ENCODE measurements around the gene FAM13A. TPM values are rescaled to one million over a fixed set of nuclear protein-coding genes. Genes with fewer than 3 reads are reported as not detected.

The FAM13A gene
- total and polyA plus RNA-seq, 2 of the 13 experiments (the other 11 are each of a cell fraction or from before 2014, with no cell fraction given): 1.2 to 36.2 TPM

DNA sequence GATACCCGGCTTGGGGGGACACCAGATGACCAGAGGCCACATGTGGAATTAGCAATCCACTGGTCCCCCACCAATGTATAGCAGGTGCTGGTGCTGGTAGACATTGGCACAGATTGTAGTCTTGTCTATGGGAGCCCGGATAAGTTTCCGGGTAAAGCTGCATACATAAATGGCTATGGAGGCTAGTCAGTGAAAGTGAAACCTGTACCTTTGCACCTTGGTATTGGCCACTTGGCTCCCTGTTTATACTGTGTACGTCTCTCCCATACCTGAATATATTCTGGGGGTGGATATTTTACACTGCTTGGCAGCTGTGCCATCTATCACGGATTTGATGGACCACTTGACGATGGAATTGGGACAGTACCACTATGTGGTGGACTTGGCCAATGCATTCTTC, 48.7 kb upstream of the FAM13A start (continued):
- TF ChIP-seq ZNF704 (CRISPR knock-in tag; IDR thresholded peaks at IDR 0.05; ENCODE audit: borderline replicate concordance) (no peak), TOPORS (CRISPR knock-in tag; IDR thresholded peaks at IDR 0.05) (no peak)

- ATAC-seq (no peak), FAIRE-seq (no peak), DNase-seq (ENCODE audit: low spot score) (no peak)
- ChIA-PET CTCF (ENCODE audit: low intra/inter-chr PET ratio, low total read pairs) (no interaction called here), POLR2A (no interaction called here)
- WGBS (ENCODE audit: low lambda C conversion rate): 59% methylated on average over 7 of the region's 11 CpGs
- TF ChIP-seq NFE2L1 (CRISPR knock-in tag; IDR thresholded peaks at IDR 0.05; ENCODE audit: borderline replicate concordance) (no peak), SP1 (IDR thresholded peaks at IDR 0.05) (no peak), SP1 (CRISPR knock-in tag; IDR thresholded peaks at IDR 0.05) (no peak), ZNF75D (CRISPR knock-in tag; IDR thresholded peaks at IDR 0.05; ENCODE audit: borderline replicate concordance) (no peak), MLX (CRISPR knock-in tag; IDR thresholded peaks at IDR 0.05) (no peak)
- TF ChIP-seq, protein P1, sequence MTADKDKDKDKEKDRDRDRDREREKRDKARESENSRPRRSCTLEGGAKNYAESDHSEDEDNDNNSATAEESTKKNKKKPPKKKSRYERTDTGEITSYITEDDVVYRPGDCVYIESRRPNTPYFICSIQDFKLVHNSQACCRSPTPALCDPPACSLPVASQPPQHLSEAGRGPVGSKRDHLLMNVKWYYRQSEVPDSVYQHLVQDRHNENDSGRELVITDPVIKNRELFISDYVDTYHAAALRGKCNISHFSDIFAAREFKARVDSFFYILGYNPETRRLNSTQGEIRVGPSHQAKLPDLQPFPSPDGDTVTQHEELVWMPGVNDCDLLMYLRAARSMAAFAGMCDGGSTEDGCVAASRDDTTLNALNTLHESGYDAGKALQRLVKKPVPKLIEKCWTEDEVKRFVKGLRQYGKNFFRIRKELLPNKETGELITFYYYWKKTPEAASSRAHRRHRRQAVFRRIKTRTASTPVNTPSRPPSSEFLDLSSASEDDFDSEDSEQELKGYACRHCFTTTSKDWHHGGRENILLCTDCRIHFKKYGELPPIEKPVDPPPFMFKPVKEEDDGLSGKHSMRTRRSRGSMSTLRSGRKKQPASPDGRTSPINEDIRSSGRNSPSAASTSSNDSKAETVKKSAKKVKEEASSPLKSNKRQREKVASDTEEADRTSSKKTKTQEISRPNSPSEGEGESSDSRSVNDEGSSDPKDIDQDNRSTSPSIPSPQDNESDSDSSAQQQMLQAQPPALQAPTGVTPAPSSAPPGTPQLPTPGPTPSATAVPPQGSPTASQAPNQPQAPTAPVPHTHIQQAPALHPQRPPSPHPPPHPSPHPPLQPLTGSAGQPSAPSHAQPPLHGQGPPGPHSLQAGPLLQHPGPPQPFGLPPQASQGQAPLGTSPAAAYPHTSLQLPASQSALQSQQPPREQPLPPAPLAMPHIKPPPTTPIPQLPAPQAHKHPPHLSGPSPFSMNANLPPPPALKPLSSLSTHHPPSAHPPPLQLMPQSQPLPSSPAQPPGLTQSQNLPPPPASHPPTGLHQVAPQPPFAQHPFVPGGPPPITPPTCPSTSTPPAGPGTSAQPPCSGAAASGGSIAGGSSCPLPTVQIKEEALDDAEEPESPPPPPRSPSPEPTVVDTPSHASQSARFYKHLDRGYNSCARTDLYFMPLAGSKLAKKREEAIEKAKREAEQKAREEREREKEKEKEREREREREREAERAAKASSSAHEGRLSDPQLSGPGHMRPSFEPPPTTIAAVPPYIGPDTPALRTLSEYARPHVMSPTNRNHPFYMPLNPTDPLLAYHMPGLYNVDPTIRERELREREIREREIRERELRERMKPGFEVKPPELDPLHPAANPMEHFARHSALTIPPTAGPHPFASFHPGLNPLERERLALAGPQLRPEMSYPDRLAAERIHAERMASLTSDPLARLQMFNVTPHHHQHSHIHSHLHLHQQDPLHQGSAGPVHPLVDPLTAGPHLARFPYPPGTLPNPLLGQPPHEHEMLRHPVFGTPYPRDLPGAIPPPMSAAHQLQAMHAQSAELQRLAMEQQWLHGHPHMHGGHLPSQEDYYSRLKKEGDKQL (CRISPR knock-in tag; IDR thresholded peaks at IDR 0.05; ENCODE audit: low read depth): no peak
- in situ Hi-C loops (cut with HindIII; ENCODE audit: extremely low pct_ligation_motif_present, low pct_unique_long_range_greater_than_20kb): no loop called here
- H3K27ac ChIP-seq (ENCODE audit: extremely low read length, insufficient read depth, low read length): no peak overlapping the region
- no TSS peak for BruUV-seq (replicated peaks)
- intact Hi-C loops (cut with micrococcal nuclease; ENCODE audit: unreplicated experiment): no loop called here
- H4K20me1 ChIP-seq (ENCODE audit: insufficient read depth, low read length): no peaks in the 10 kb centered on the region
- H3K4me1 ChIP-seq (ENCODE audit: insufficient read depth, low read length): no peaks in the 10 kb centered on the region
- H3K4me3 ChIP-seq (replicated peaks in 1 of 3; ENCODE audit: insufficient read depth in 1 of 3, low read depth in 2 of 3, low read length in 3 of 3): no peak overlapping the region
- H3K27me3 ChIP-seq (ENCODE audit: control insufficient read depth in 1 of 2, insufficient read depth in 2 of 2, low read length in 2 of 2): no peaks in the 10 kb centered on the region; a peak in 1 of 5 replicates
- H3K4me2 ChIP-seq (ENCODE audit: low read depth, low read length): no peak overlapping the region
- no peaks in the 10 kb centered on the region for H3K79me2 ChIP-seq (ENCODE audit: insufficient read depth, low read length)
- no peak overlapping the region for H2AFZ ChIP-seq (ENCODE audit: low read length)
- H3K36me3 ChIP-seq (replicated peaks in 1 of 2; ENCODE audit: control insufficient read depth in 1 of 2, insufficient read depth in 2 of 2, low read length in 2 of 2): no peaks in the 10 kb centered on the region
- no peaks in the 10 kb centered on the region for H3K9me3 ChIP-seq (ENCODE audit: low read length)
- no peak overlapping the region for H3K9ac ChIP-seq (ENCODE audit: insufficient read depth, low read depth, low read length)
Measured at GRCh38 chr4:89101256-89102161, 44.5 kb upstream of the FAM13A start.
